Tongue (tissue), 2 donors: ENCODE measurements around the gene CEP131. TPM values are rescaled to one million over a fixed set of nuclear protein-coding genes. Genes with fewer than 3 reads are reported as not detected.

Experiments
- DNase-seq: peaks from one replicate; pipeline ENCODE4 v3.0.0-alpha.2; 2015
- total RNA-seq: library from RNA; depleted of rRNA; stranded (reverse); fragments of >200 nt; gene quantifications from one replicate; pipeline ENCODE4 v1.2.3, GENCODE V29; 2014

CEP131 gene
- total RNA-seq, 1 donor from 2014 or later, result 8.9 TPM

- peak; percentile 76 for DNase-seq
These were observed 29.0 kb upstream of the CEP131 start for GRCh38 chr17:81251709-81252301.

- peak; percentile 77 for DNase-seq
These were observed 28.4 kb upstream of the CEP131 start for GRCh38 chr17:81251094-81251708.

- no peak for DNase-seq
These were observed 27.7 kb upstream of the CEP131 start for GRCh38 chr17:81250286-81251093.

GRCh38 chr17:81249223-81250040 is 26.7 kb upstream of the CEP131 start:
- no peak for DNase-seq

- DNase-seq, result no peak
These were observed 25.9 kb upstream of the CEP131 start for GRCh38 chr17:81248649-81249048.

- no peak for DNase-seq
These were observed 24.7 kb upstream of the CEP131 start for GRCh38 chr17:81247339-81247990.

GRCh38 chr17:81246679-81247338 is 24.0 kb upstream of the CEP131 start:
- no peak for DNase-seq

- no peak for DNase-seq
These were observed 23.5 kb upstream of the CEP131 start for GRCh38 chr17:81246343-81246670.

- DNase-seq, result no peak
These were observed 23.0 kb upstream of the CEP131 start for GRCh38 chr17:81245665-81246342.

GRCh38 chr17:81245024-81245664 is 22.4 kb upstream of the CEP131 start:
- no peak for DNase-seq

- DNase-seq, result no peak
These were observed 21.7 kb upstream of the CEP131 start for GRCh38 chr17:81244358-81245023.

- DNase-seq, result no peak
These were observed 20.5 kb upstream of the CEP131 start for GRCh38 chr17:81243333-81243664.

- DNase-seq, result no peak
These were observed 19.9 kb upstream of the CEP131 start for GRCh38 chr17:81242421-81243332.

- DNase-seq, result peak; percentile 69
These were observed 19.1 kb upstream of the CEP131 start for GRCh38 chr17:81241648-81242420.

- no peak for DNase-seq
These were observed 18.4 kb upstream of the CEP131 start for GRCh38 chr17:81241203-81241602.

- DNase-seq, result no peak
These were observed 18.0 kb upstream of the CEP131 start for GRCh38 chr17:81240761-81241160.

GRCh38 chr17:81239714-81240555 is 17.2 kb upstream of the CEP131 start:
- DNase-seq, result peak; percentile 22
